GM03348 (cell line): ENCODE data around the gene CYP27A1.
"Not testable (repeated sequence)": the region's sequence is repeated elsewhere in the genome, so short reads cannot be mapped to it uniquely, and the experiment has no call there.

Experiments used
- DNase-seq: peaks from one replicate; pipeline ENCODE4 v3.0.0; 2012; ENCODE audit warnings: low spot score

CYP27A1 gene

GRCh38 chr2:218781691-218782527 lies at the start of gene CYP27A1:
Gene CYP27A1 (plus strand): TSS chr2:218782147. CDS start chr2:218782183, 36 bp downstream.
- peak; percentile 70 for DNase-seq

DNA sequence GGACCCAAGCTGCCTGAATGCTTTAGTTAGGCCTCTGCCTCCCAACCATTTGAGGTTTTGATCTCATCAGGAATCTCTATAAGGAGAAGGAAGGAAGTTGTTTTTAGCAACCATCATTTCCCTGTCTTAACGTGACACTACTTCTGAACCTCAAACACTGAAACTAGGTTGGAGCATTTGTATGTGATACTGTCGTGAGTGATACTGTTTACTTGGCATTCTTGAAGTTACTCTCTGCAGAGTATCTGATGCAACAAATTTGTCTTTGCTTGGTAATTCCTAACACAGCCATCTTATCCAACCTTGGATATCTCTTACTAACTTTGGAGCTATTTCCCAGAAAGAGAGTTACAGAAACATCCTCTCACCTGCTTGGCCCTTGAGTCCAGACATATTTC lies 49.2 kb upstream of the CYP27A1 start:
- DNase-seq: no peak

- DNase-seq: peak; percentile 51
Measured at GRCh38 chr2:218733171-218734021, 48.6 kb upstream of the CYP27A1 start.

GRCh38 chr2:218734190-218734975 lies 47.6 kb upstream of the CYP27A1 start:
- DNase-seq: no peak

DNA sequence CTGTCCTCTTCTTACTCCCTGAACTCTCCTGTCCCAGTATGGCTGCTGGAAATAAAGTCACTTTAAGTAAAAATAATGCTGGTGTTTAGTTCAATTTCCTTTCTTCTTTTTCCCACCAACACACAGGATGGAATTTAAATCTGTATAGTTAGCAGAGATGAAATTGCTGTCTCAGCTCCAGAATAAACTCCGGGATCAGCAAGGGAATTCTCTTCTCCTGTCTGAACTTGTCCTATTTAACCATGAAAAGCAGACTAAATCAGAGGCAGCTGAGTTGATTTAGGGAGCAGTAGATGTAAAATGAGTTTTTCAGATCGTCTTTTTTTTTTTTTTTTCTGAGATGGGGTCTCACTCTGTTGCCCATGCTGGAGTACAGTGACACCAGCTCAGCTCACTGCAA lies 45.4 kb upstream of the CYP27A1 start:
- no peak for DNase-seq

- no peak for DNase-seq
Measured at GRCh38 chr2:218743068-218743467, 38.9 kb upstream of the CYP27A1 start.

GRCh38 chr2:218744615-218745014 lies 37.3 kb upstream of the CYP27A1 start:
- DNase-seq: no peak

- no peak for DNase-seq
Measured at GRCh38 chr2:218745160-218745558, 36.8 kb upstream of the CYP27A1 start.

GRCh38 chr2:218745559-218746469 lies 36.1 kb upstream of the CYP27A1 start:
- no peak for DNase-seq

GRCh38 chr2:218746470-218746795 lies 35.5 kb upstream of the CYP27A1 start:
- no peak for DNase-seq

- DNase-seq: no peak
Measured at GRCh38 chr2:218746960-218747359, 35.0 kb upstream of the CYP27A1 start.

DNA sequence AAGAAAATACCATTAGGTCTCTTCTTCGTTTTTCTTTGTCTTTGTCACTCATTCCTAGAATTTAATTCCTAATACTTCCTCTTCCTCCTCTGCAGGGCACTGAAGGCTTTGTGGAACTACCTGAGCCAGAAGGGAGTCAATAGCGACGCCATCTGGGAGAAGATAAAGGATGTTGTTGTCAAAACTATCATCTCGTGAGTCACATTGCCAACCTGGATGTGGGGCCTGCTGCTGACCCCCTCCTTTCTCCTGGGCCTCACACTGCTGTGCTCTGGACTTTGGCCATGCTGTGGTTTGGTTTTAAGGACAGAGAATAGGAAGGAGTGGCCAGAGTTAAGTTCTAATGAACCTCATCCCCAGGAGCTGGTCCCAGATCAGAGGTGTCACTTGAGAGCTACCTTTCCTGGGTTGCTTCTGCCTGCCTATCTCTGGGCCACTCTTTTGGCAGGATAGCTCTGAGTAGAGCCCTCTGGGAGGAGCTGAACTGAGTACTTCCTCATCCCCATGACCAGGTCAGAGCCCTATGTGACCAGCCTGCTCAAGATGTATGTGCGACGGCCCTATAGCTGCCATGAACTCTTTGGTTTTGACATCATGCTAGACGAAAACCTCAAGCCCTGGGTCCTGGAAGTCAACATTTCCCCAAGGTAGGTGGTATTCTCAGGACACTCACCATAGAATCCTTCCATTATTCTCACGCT lies 33.1 kb upstream of the CYP27A1 start:
- DNase-seq: no peak

DNA sequence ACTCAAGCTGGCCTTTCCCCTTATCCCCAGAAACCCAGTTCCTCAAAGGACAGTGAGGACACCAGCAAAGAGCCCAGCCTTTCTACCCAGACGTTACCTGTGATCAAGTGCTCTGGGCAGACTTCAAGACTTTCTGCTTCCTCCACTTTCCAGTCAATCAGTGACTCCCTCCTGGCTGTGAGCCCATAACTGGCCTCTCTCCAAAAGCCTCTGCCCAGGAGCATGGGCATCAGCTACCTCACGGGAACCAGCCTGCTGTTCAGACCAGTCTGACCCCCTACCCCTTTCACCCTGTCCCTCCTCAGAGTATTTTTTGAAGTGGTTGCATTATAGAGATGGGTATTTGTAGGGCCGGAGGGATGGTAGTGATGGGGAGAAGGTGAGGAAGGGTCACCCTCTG lies 27.7 kb upstream of the CYP27A1 start:
- DNase-seq: no peak

DNA sequence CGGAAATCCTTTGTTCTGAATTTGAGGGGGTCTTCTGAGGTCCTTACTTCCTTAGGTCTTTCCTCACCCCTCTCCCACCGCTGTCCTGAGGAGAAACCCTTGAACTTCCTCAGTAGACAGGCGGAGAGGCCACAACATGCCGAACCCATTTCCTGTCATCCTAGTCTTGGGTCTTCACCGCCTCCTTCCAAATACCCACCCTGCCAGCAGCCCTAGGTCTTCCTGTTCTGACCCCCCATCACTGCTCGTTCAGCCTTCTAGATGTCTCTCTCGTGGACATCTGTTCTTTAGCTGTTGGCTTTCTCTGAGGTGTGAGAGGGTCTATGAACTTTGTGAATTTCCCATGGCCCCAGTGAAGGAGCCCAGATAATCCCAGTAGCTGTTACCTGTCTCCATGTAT lies 27.2 kb upstream of the CYP27A1 start:
- DNase-seq: no peak

GRCh38 chr2:218755198-218755566 lies 26.8 kb upstream of the CYP27A1 start:
- no peak for DNase-seq

- no peak for DNase-seq
Measured at GRCh38 chr2:218755567-218756404, 26.2 kb upstream of the CYP27A1 start.

- DNase-seq: no peak
Measured at GRCh38 chr2:218756599-218757377, 25.2 kb upstream of the CYP27A1 start.

DNA sequence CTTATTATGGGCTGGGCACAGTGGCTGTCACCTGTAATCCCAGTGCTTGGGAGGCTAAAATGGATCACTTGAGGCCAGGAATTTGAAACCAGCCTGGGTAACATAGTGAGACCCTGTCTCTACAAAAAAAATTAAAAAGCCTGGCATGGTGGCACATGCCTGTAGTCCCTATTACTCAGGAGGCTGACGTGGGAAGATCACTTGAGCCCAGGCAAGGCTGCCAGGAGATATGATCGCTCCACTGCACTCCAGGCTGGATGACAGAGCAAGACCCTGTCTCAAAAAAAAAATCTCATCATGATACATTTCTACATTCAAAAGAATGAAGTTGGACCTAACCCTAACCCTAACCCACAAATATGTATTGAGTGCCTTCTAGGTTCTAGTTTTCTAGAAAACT lies 20.2 kb upstream of the CYP27A1 start:
- no peak for DNase-seq

DNA sequence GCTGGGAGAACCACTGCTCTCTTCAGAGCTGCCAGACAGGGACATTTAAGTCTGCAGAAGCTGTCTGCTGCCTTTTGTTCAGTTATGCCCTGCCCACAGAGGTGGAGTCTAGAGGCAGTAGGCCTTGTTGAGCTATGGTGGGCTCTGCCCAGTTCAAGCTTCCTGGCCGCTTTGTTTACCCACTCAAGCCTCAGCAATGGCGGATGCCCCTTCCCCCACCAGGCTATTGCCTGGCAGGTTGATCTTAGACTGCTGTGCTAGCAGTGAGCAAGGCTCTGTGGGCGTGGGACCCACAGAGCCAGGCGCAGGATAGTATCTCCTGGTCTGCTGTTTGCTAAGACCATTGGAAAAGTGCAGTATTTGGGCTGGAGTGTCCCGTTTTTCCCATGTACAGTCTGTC lies 9.2 kb upstream of the CYP27A1 start:
- DNase-seq: not testable (repeated sequence)
